ENCODE data around the gene CLSTN2. TPM values are rescaled to one million over a fixed set of nuclear protein-coding genes. Genes with fewer than 3 reads are reported as not detected.

CLSTN2 gene
- total RNA-seq, 1 donor from 2014 or later: 80.9 TPM

DNA sequence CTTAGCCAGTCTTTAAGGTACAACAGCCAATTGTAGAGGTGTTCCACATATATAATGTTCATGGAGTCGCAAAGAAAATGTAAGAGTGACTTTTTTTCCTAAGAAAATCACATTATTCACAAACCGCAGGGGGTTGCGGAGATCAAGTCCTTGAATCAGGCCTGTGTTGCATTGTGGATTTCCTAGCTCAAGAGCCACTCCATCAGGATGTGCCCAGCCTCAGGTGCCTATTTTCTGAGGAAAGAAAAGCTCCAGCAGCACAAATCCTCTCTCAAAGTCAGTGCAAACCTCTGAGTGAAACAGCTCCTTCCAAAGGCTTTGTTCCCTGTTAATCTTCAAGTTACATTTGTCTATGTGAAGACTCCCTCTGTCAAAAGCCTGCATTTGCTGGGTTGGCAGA, 349.4 kb downstream of the CLSTN2 start:
- Histone ChIP-seq H3K9ac (ENCODE audit: low read length) (no peak overlapping the region), H3K79me2 (ENCODE audit: insufficient read depth, low read length) (no peaks in the 10 kb centered on the region), H3K4me1 (ENCODE audit: insufficient read depth, low read length) (no peaks in the 10 kb centered on the region), H3K4me3 (ENCODE audit: insufficient read depth, low read depth, low read length) (no peak overlapping the region), H3K27me3 (ENCODE audit: insufficient read depth, low read length) (peaks cover 4% of the 10 kb centered on the region), H3K36me3 (ENCODE audit: insufficient read depth, low read length) (no peaks in the 10 kb centered on the region), H4K20me1 (ENCODE audit: insufficient read depth, low read length) (no peaks in the 10 kb centered on the region), H2AFZ (ENCODE audit: low read depth, low read length) (no peak overlapping the region), H3K27ac (ENCODE audit: low read depth, low read length) (no peak overlapping the region), H3K9me3 (ENCODE audit: insufficient read depth, low read depth, low read length) (no peaks in the 10 kb centered on the region), H3K4me2 (ENCODE audit: low read length) (no peak overlapping the region)
- no peaks in the 10 kb centered on the region for H3K9me3 Mint-ChIP-seq (ENCODE audit: unreplicated experiment)
- peaks cover 9% of the 10 kb centered on the region for H3K4me1 Mint-ChIP-seq (ENCODE audit: low read depth, unreplicated experiment)
- H3K27me3 Mint-ChIP-seq (ENCODE audit: low read depth, unreplicated experiment): peaks cover 10% of the 10 kb centered on the region
- FAIRE-seq: no peak
- no peaks in the 10 kb centered on the region for H3K36me3 Mint-ChIP-seq (ENCODE audit: low read depth, unreplicated experiment)
- no peak overlapping the region for H3K27ac Mint-ChIP-seq (ENCODE audit: unreplicated experiment)
- TF ChIP-seq EZH2 (IDR thresholded peaks at IDR 0.05; ENCODE audit: insufficient read depth, low read length): no peak
- TF ChIP-seq, protein P1, sequence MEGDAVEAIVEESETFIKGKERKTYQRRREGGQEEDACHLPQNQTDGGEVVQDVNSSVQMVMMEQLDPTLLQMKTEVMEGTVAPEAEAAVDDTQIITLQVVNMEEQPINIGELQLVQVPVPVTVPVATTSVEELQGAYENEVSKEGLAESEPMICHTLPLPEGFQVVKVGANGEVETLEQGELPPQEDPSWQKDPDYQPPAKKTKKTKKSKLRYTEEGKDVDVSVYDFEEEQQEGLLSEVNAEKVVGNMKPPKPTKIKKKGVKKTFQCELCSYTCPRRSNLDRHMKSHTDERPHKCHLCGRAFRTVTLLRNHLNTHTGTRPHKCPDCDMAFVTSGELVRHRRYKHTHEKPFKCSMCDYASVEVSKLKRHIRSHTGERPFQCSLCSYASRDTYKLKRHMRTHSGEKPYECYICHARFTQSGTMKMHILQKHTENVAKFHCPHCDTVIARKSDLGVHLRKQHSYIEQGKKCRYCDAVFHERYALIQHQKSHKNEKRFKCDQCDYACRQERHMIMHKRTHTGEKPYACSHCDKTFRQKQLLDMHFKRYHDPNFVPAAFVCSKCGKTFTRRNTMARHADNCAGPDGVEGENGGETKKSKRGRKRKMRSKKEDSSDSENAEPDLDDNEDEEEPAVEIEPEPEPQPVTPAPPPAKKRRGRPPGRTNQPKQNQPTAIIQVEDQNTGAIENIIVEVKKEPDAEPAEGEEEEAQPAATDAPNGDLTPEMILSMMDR (IDR thresholded peaks at IDR 0.05; ENCODE audit: insufficient read depth, low read depth, low read length): no peak
- H3K4me3 Mint-ChIP-seq (ENCODE audit: unreplicated experiment): no peak overlapping the region
- DNase-seq (ENCODE audit: low read depth): no peak

DNA sequence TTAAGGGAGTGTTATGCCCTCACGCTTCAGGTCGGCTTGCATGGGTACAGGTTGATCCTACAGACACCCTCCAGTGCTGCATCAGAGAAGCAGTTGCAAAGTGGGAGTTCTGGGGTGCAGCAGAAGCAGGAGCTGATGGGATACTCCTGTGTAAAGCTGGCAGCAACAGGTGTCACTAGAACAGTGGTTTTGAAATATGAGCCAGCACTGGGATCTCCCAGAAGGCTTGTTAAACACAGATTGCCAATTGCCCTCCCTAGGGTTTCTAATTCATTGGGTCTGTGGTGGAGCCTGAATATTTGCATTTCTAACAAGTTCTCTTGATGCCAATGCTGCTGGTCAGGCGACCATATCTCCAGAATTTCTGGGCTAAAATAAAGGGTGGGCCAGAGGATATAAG, 350.4 kb downstream of the CLSTN2 start:
- no peak for FAIRE-seq

DNA sequence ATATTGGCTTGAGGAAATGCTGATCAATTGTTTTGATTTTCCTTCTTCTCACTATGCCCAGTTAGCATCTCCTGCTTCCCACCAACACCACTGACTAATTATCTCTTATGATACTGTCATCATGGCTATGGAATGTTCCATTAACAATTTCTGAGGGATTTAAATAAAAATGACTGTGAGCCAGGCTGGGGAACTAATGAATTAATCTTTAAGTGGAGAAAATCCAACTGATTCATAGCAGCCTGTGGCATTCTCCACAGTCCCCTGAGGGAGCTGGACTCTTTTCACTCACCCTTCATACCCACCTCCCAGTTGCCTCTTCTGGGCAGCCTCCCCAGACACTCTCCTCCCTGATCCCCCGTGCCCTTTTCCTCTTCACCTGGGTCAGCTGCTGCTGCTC, 353.6 kb downstream of the CLSTN2 start:
- no peak for FAIRE-seq
- no peak overlapping the region for H3K4me2 ChIP-seq (ENCODE audit: low read length)
- H3K27me3 Mint-ChIP-seq (ENCODE audit: low read depth, unreplicated experiment): peaks cover 7% of the 10 kb centered on the region

More for the DNA sequence above, 350.4 kb downstream of the CLSTN2 start:
- Histone ChIP-seq H3K36me3 (ENCODE audit: insufficient read depth, low read length) (no peaks in the 10 kb centered on the region), H3K4me1 (ENCODE audit: insufficient read depth, low read length) (no peaks in the 10 kb centered on the region), H3K4me2 (ENCODE audit: low read length) (no peak overlapping the region), H3K27me3 (ENCODE audit: insufficient read depth, low read length) (peaks cover under 1% of the 10 kb centered on the region), H4K20me1 (ENCODE audit: insufficient read depth, low read length) (no peaks in the 10 kb centered on the region), H3K9ac (ENCODE audit: low read length) (no peak overlapping the region), H3K27ac (ENCODE audit: low read depth, low read length) (no peak overlapping the region), H3K9me3 (ENCODE audit: insufficient read depth, low read depth, low read length) (no peaks in the 10 kb centered on the region), H2AFZ (ENCODE audit: low read depth, low read length) (no peak overlapping the region), H3K4me3 (ENCODE audit: insufficient read depth, low read depth, low read length) (no peak overlapping the region), H3K79me2 (ENCODE audit: insufficient read depth, low read length) (no peaks in the 10 kb centered on the region)
- H3K36me3 Mint-ChIP-seq (ENCODE audit: low read depth, unreplicated experiment): no peaks in the 10 kb centered on the region
- no peaks in the 10 kb centered on the region for H3K9me3 Mint-ChIP-seq (ENCODE audit: unreplicated experiment)
- peaks cover 7% of the 10 kb centered on the region for H3K27me3 Mint-ChIP-seq (ENCODE audit: low read depth, unreplicated experiment)
- TF ChIP-seq, protein P1 (IDR thresholded peaks at IDR 0.05; ENCODE audit: insufficient read depth, low read depth, low read length): no peak
- TF ChIP-seq EZH2 (IDR thresholded peaks at IDR 0.05; ENCODE audit: insufficient read depth, low read length): no peak
- H3K4me3 Mint-ChIP-seq (ENCODE audit: unreplicated experiment): no peak overlapping the region
- peaks cover 12% of the 10 kb centered on the region for H3K4me1 Mint-ChIP-seq (ENCODE audit: low read depth, unreplicated experiment)
- no peak for DNase-seq (ENCODE audit: low read depth)
- no peak overlapping the region for H3K27ac Mint-ChIP-seq (ENCODE audit: unreplicated experiment)

More for the DNA sequence above, 353.6 kb downstream of the CLSTN2 start:
- DNase-seq (ENCODE audit: low read depth): peak; percentile 70
- Histone ChIP-seq H3K9ac (ENCODE audit: low read length) (no peak overlapping the region), H3K4me3 (ENCODE audit: insufficient read depth, low read depth, low read length) (no peak overlapping the region), H3K27me3 (ENCODE audit: insufficient read depth, low read length) (no peaks in the 10 kb centered on the region), H2AFZ (ENCODE audit: low read depth, low read length) (no peak overlapping the region), H3K27ac (ENCODE audit: low read depth, low read length) (peak overlapping the region; percentile 7), H3K36me3 (ENCODE audit: insufficient read depth, low read length) (no peaks in the 10 kb centered on the region), H4K20me1 (ENCODE audit: insufficient read depth, low read length) (no peaks in the 10 kb centered on the region), H3K4me1 (ENCODE audit: insufficient read depth, low read length) (peaks cover 19% of the 10 kb centered on the region), H3K79me2 (ENCODE audit: insufficient read depth, low read length) (no peaks in the 10 kb centered on the region), H3K9me3 (ENCODE audit: insufficient read depth, low read depth, low read length) (no peaks in the 10 kb centered on the region)
- H3K27ac Mint-ChIP-seq (ENCODE audit: unreplicated experiment): peak overlapping the region; percentile 11
- peaks cover 34% of the 10 kb centered on the region for H3K4me1 Mint-ChIP-seq (ENCODE audit: low read depth, unreplicated experiment)
- no peak overlapping the region for H3K4me3 Mint-ChIP-seq (ENCODE audit: unreplicated experiment)
- H3K36me3 Mint-ChIP-seq (ENCODE audit: low read depth, unreplicated experiment): no peaks in the 10 kb centered on the region
- TF ChIP-seq, protein P1 (IDR thresholded peaks at IDR 0.05; ENCODE audit: insufficient read depth, low read depth, low read length): no peak
- no peak for TF ChIP-seq EZH2 (IDR thresholded peaks at IDR 0.05; ENCODE audit: insufficient read depth, low read length)
- H3K9me3 Mint-ChIP-seq (ENCODE audit: unreplicated experiment): no peaks in the 10 kb centered on the region
